Adrenal gland (tissue), 5 donors: ENCODE data around the gene AKAP7.

Experiments used
- CTCF ChIP-seq, 6 experiments: fragments of 450-650 bp in 4 of 6; fragments of 200-600 bp in 2 of 6; sonication (generic) in 1 of 6; IDR thresholded peaks; 1 replicate in 5 of 6; 2 replicates in 1 of 6; pipeline versions ENCODE4 v1.5.1 to v1.8.0; 2016 to 2021; ENCODE audit warnings: antibody characterized with exemption in 6 of 6, mild to moderate bottlenecking in 2 of 6, moderate library complexity in 1 of 6
- POLR2A ChIP-seq, 2 donors: fragments of 450-650 bp; IDR thresholded peaks; one replicate each; pipeline ENCODE4 v1.6.1; 2017; ENCODE audit warnings: antibody characterized with exemption in 2 of 2, mild to moderate bottlenecking in 2 of 2, moderate library complexity in 1 of 2
- donor health status: DM: no; HTN: no; CAD: no.

GRCh38 chr6:131197716-131198115 is 62.4 kb downstream of the AKAP7 start:
- no peak for TF ChIP-seq POLR2A (IDR thresholded peaks at IDR 0.05)
- TF ChIP-seq CTCF (IDR thresholded peaks at IDR 0.05): no peak
